Calu3 (cell line): ENCODE data around the gene TBC1D21. TPM values are rescaled to one million over a fixed set of nuclear protein-coding genes. Genes with fewer than 3 reads are reported as not detected.

Experiments used
- BruUV-seq: library from RNA; stranded (reverse); fragments of 400-500 nt; replicated peaks from 2 replicates; lab custom pipeline; 2021; lab: Mats Ljungman, UMichigan
- CTCF ChIA-PET: fragments of 300-600 bp; sonication (Branson Sonifier 250); formaldehyde crosslinking; loops from one replicate; lab custom pipeline; 2022; ENCODE audit warnings: antibody characterized with exemption; lab: Charles Lee
- DNase-seq: peaks from one replicate; pipeline ENCODE4 v3.0.0; 2022
- H3K27ac Mint-ChIP-seq: one replicate; pipeline ENCODE4 v1.8.0; 2022; ENCODE audit warnings: mixed read lengths; ENCODE audit not compliant: unreplicated experiment
- H3K27me3 Mint-ChIP-seq: one replicate; pipeline ENCODE4 v1.8.0; 2022; ENCODE audit warnings: mixed read lengths; ENCODE audit not compliant: unreplicated experiment
- H3K36me3 Mint-ChIP-seq: one replicate; pipeline ENCODE4 v1.8.0; 2022; ENCODE audit warnings: mild to moderate bottlenecking, moderate library complexity, mixed read lengths; ENCODE audit not compliant: insufficient read depth, unreplicated experiment
- H3K4me1 Mint-ChIP-seq: one replicate; pipeline ENCODE4 v1.8.0; 2022; ENCODE audit warnings: mild to moderate bottlenecking, low read depth, mixed read lengths; ENCODE audit not compliant: unreplicated experiment
- H3K4me3 Mint-ChIP-seq: one replicate; pipeline ENCODE4 v1.8.0; 2022; ENCODE audit warnings: mild to moderate bottlenecking, low read depth, moderate library complexity, mixed read lengths; ENCODE audit not compliant: unreplicated experiment
- H3K9me3 Mint-ChIP-seq: one replicate; pipeline ENCODE4 v1.8.0; 2022; ENCODE audit warnings: low read depth, mixed read lengths; ENCODE audit not compliant: unreplicated experiment
- intact Hi-C: fragments of 100-400 bp; cut with micrococcal nuclease; formaldehyde crosslinking; loops from one replicate; pipeline ENCODE4 v1.10.0; 2022; ENCODE audit not compliant: unreplicated experiment
- total RNA-seq: library from RNA; stranded (reverse); gene quantifications from 2 replicates; pipeline ENCODE4 v1.2.3, GENCODE V29; 2022
- TF ChIP-seq, protein P1 (sequence below): fragments of 200-600 bp; IDR thresholded peaks from one replicate; pipeline ENCODE4 v1.8.0; 2022; ENCODE audit warnings: antibody characterized with exemption; ENCODE audit not compliant: unreplicated experiment

TBC1D21 gene
- total RNA-seq, 1 experiment from 2014 or later, result not detected

DNA sequence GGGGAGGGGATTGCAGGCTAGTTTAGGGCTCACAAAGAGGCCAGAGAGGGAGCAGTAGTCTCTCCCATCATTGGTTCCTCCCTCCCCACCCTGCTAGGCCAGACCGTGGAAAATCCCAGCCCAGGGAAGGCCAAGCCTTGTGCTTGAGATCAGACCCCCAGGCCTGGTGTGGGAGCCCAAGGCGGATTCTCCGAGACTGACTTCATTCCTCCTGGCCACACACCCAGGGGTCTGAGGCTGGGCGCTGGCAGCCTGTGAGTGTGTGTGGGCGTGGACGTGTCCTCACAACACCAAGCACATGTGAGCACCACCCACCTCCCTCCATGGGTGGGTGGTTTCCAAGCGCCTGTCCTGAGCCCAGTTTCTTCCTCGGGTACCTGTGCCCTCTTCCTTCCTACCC is 57.0 kb downstream of the TBC1D21 start:
- H3K4me3 Mint-ChIP-seq, result no peak overlapping the region
- DNase-seq, result no peak
- H3K4me1 Mint-ChIP-seq, result peaks cover 9% of the 10 kb centered on the region
- CTCF ChIA-PET, result no interaction called here
- TF ChIP-seq, protein P1, sequence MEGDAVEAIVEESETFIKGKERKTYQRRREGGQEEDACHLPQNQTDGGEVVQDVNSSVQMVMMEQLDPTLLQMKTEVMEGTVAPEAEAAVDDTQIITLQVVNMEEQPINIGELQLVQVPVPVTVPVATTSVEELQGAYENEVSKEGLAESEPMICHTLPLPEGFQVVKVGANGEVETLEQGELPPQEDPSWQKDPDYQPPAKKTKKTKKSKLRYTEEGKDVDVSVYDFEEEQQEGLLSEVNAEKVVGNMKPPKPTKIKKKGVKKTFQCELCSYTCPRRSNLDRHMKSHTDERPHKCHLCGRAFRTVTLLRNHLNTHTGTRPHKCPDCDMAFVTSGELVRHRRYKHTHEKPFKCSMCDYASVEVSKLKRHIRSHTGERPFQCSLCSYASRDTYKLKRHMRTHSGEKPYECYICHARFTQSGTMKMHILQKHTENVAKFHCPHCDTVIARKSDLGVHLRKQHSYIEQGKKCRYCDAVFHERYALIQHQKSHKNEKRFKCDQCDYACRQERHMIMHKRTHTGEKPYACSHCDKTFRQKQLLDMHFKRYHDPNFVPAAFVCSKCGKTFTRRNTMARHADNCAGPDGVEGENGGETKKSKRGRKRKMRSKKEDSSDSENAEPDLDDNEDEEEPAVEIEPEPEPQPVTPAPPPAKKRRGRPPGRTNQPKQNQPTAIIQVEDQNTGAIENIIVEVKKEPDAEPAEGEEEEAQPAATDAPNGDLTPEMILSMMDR, result no peak
- no TSS peak for BruUV-seq
- H3K27ac Mint-ChIP-seq, result no peak overlapping the region
- H3K27me3 Mint-ChIP-seq, result peaks cover 55% of the 10 kb centered on the region
- intact Hi-C loops, result no loop called here
- no peaks in the 10 kb centered on the region for H3K9me3 Mint-ChIP-seq
- peaks cover 11% of the 10 kb centered on the region for H3K36me3 Mint-ChIP-seq

DNA sequence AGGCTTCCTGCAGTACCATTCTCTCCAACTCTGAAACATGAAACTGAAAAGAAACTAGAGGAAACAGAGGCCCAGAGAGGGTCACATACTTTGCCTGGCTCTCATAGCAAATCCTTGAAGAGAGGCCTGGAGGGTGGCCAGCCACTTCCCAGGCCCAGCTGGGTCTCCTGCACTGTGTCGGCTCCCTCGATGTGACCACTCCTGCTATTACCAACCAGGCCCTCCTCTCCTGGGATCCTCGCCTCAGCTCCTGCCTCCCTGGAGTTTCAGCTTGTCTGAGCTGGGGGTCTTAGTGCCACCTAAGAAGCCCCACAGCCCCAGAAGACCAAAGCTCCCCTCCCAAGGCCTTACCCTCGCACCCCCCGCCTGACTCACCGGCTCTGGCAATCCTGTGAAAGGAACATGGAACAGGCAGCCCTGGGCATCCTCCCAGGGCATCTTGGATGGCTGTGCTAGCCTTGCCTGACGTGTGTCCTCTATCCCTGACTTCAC is 57.5 kb downstream of the TBC1D21 start:
- CTCF ChIA-PET, result no interaction called here
- H3K4me3 Mint-ChIP-seq, result no peak overlapping the region

DNA sequence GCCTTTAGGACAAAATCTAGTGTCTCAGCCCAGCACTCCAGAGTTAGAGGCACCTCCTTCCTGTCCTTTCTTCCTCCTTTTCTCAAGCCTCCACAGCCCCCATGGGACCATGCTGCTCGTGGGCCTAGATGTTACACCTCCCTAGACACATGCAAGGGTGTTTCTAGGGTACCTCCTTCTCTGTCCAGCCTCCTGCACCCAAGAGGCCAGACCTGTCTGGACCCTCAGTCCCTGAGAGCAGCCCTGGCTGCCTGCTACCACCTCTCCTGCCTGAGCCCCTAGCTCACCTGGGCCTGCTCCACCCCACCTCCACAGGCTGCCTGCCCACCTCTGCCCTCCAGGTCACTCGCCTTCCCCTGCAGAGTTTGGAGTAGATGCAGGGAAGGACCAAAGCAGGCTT is 58.1 kb downstream of the TBC1D21 start:
- Mint-ChIP-seq H3K27me3 (peaks cover 45% of the 10 kb centered on the region), H3K27ac (no peak overlapping the region), H3K9me3 (no peaks in the 10 kb centered on the region), H3K4me3 (no peak overlapping the region), H3K36me3 (peaks cover 11% of the 10 kb centered on the region), H3K4me1 (peaks cover 9% of the 10 kb centered on the region)
- TF ChIP-seq, protein P1, result no peak
- no TSS peak for BruUV-seq
- intact Hi-C loops, result no loop called here
- CTCF ChIA-PET, result no interaction called here
- no peak for DNase-seq

More for the DNA sequence above, 57.5 kb downstream of the TBC1D21 start:
- H3K27ac Mint-ChIP-seq, result no peak overlapping the region
- H3K9me3 Mint-ChIP-seq, result no peaks in the 10 kb centered on the region
- H3K27me3 Mint-ChIP-seq, result peaks cover 51% of the 10 kb centered on the region
- no peak for DNase-seq
- TF ChIP-seq, protein P1, result no peak
- peaks cover 9% of the 10 kb centered on the region for H3K4me1 Mint-ChIP-seq
- peaks cover 11% of the 10 kb centered on the region for H3K36me3 Mint-ChIP-seq
- BruUV-seq, result no TSS peak
- intact Hi-C loops, result no loop called here

DNA sequence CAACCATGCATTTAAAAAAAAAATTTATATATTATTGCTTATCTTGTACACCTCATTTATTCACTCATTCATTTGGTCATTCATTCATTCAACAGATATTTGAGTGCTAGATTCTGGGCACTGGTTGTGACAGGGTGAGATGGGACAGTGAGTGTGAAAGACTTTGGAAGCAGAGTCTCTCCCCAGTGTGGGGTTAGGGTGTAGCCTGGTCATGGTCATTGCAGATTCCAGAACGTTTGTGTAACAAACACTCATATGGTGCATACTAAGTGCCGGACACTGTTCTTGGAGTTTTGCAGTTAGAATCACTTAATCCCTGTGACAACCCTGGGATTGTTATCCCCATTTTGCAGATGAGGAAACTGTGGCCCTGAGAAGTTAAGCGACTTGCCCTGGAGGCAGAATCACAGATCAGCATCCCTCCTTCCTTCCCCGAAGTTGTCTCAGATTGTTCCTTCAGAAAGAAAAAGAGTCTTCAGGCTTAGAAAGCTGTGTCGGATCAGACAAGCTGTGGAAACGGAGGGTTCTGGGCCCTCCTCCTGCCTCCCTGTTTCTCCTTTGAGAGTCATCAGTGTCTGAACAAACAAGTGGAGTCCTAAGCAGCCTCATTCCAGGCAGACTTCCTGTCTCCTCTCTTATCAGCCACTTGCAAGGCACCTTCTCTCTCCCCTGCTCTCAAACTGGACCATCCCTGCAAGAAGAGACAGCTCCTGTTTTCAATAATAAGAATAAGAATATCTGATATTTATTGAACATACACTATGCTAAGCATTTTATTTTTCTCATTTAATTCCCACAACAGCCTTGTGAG is 59.2 kb downstream of the TBC1D21 start:
- Mint-ChIP-seq H3K36me3 (peaks cover 8% of the 10 kb centered on the region), H3K27ac (no peak overlapping the region), H3K27me3 (peaks cover 44% of the 10 kb centered on the region), H3K9me3 (no peaks in the 10 kb centered on the region), H3K4me1 (peaks cover 9% of the 10 kb centered on the region), H3K4me3 (no peak overlapping the region)
- intact Hi-C loops, result no loop called here
- CTCF ChIA-PET, result no interaction called here
- no peak for DNase-seq
- BruUV-seq, result no TSS peak
- TF ChIP-seq, protein P1, result no peak
